Common myeloid progenitor, CD34-positive (primary cell): Measurements from ENCODE around the gene XBP1.

ENCODE experiments used
- CTCF ChIA-PET: fragments of 350-600 bp; sonication (Branson Sonifier 250); formaldehyde crosslinking; loops from one replicate; lab custom pipeline; 2021; ENCODE audit warnings: antibody characterized with exemption; lab: Charles Lee
- POLR2A ChIA-PET: fragments of 350-600 bp; sonication (Branson Sonifier 250); formaldehyde crosslinking; loops from one replicate; lab custom pipeline; 2021; ENCODE audit warnings: antibody characterized with exemption; lab: Charles Lee
- DNase-seq, 3 donors: peaks; one replicate each; pipeline versions ENCODE4 v3.0.0 to v3.0.0-alpha.2; 2013
- H3K27ac ChIP-seq, 2 experiments: 1 replicate in 1 of 2; 2 replicates in 1 of 2; pipeline ENCODE4 v1.7.0; 2013; ENCODE audit warnings: inconsistent platforms in 2 of 2, low read length in 2 of 2, mild to moderate bottlenecking in 2 of 2, low read depth in 1 of 2, moderate library complexity in 1 of 2; ENCODE audit not compliant: severe bottlenecking in 2 of 2, insufficient read depth in 1 of 2, poor library complexity in 1 of 2
- H3K27me3 ChIP-seq, 5 experiments: replicated peaks in 2 of 5; 1 replicate in 3 of 5; 2 replicates in 2 of 5; pipeline versions ENCODE4 v1.6.1 to v1.7.0; 2013; ENCODE audit warnings: low read length in 4 of 5, mild to moderate bottlenecking in 2 of 5, moderate library complexity in 2 of 5, inconsistent platforms in 1 of 5; ENCODE audit not compliant: insufficient read depth in 5 of 5, control insufficient read depth in 4 of 5
- H3K36me3 ChIP-seq, 4 experiments: 1 replicate in 2 of 4; 2 replicates in 2 of 4; pipeline versions ENCODE4 v1.6.1 to v1.7.0; 2013; ENCODE audit warnings: low read length in 3 of 4, control low read depth in 1 of 4, mild to moderate bottlenecking in 1 of 4; ENCODE audit not compliant: control insufficient read depth in 4 of 4, insufficient read depth in 4 of 4
- H3K4me1 ChIP-seq, 4 experiments: 1 replicate in 3 of 4; 2 replicates in 1 of 4; pipeline versions ENCODE4 v1.6.1 to v1.7.1; 2013; ENCODE audit warnings: low read length in 3 of 4, mild to moderate bottlenecking in 3 of 4, control low read depth in 1 of 4, inconsistent platforms in 1 of 4, moderate library complexity in 1 of 4; ENCODE audit not compliant: control insufficient read depth in 4 of 4, insufficient read depth in 4 of 4; ENCODE audit errors: control extremely low read depth in 1 of 4
- H3K4me3 ChIP-seq, 7 experiments: 1 replicate in 4 of 7; 2 replicates in 3 of 7; pipeline versions ENCODE4 v1.5.1 to v1.7.0; 2013; ENCODE audit warnings: mild to moderate bottlenecking in 7 of 7, low read length in 6 of 7, moderate library complexity in 6 of 7, inconsistent platforms in 2 of 7, low read depth in 2 of 7, control low read depth in 1 of 7; ENCODE audit not compliant: insufficient read depth in 4 of 7, control insufficient read depth in 1 of 7; ENCODE audit errors: extremely low read depth in 1 of 7
- H3K9me3 ChIP-seq, 5 experiments: 1 replicate in 4 of 5; 2 replicates in 1 of 5; pipeline versions ENCODE4 v1.6.1 to v1.7.1; 2013; ENCODE audit warnings: low read length in 4 of 5, mild to moderate bottlenecking in 2 of 5, inconsistent platforms in 1 of 5, low read depth in 1 of 5, moderate library complexity in 1 of 5; ENCODE audit not compliant: control insufficient read depth in 4 of 5, insufficient read depth in 2 of 5; ENCODE audit errors: control extremely low read depth in 1 of 5
- WGBS: methylation state at CpG from one replicate; pipeline ENCODE4 v1.1.5; 2013; ENCODE audit not compliant: insufficient coverage; 5-methylcytosine and 5-hydroxymethylcytosine counted together

Gene XBP1

DNA sequence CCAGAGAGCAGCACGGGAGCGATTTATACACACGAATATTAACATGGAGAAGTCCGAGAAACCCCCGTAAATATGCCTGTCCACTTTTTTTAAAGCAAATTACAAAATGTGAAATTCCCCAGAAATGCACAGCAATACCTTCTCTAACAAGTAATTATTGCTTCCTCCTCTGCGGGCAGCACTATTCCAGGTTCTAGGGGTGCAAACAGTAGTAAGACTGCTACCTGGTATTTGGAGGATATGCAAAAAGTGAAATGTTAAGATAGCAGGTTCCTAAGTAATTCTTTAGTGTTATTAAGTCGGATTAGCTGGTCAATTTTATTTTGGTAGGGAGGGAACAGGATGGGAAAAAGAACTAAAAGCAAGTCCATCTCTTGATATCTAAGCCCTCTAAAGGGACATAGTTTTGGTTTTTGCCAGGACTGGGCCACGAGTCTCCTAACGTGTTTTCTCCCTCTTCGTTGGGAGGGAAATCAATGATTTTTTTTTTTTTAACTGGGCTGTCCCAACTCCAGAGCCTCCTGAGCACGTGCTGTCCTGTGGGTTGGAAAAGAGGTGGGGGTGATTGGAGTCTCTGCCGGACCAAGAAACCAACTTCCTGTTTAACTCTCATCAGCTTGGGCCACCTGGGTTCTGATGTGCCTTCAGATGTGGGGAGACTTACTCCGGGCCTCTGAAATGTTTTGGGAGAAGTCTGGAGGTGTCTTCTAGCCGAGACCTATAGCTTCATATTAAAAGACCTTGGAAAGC is 1.7 kb upstream of the XBP1 start:
- ChIA-PET CTCF (interaction anchor here (0.7 to 17.2 kb wide), 8 partner anchors 14 to 441 kb away, joined by 3 to 174 read pairs (median 4); no protein-coding TSS in a partner anchor), POLR2A (interaction anchor here (0.6 to 5.8 kb wide), 7 partner anchors 9 to 28 kb away, joined by 3 to 50 read pairs (median 6); no protein-coding TSS in a partner anchor)
- peak overlapping the region in 6 of 7 experiments; percentile 50 to 100 (median 96) for H3K4me3 ChIP-seq
- H3K27ac ChIP-seq: peak overlapping the region; percentile 100
- H3K4me1 ChIP-seq: peaks cover 12 to 64% (median 37%) of the 10 kb centered on the region in 4 experiments
- H3K36me3 ChIP-seq: peaks cover 0 to 16% (median 3%) of the 10 kb centered on the region in 4 experiments
- H3K9me3 ChIP-seq: no peaks in the 10 kb centered on the region
- 0% methylated on average over 9 of the region's 14 CpGs for WGBS
- peak; percentile 63 to 87 (median 80) for DNase-seq
- H3K27me3 ChIP-seq: no peaks in the 10 kb centered on the region

DNA sequence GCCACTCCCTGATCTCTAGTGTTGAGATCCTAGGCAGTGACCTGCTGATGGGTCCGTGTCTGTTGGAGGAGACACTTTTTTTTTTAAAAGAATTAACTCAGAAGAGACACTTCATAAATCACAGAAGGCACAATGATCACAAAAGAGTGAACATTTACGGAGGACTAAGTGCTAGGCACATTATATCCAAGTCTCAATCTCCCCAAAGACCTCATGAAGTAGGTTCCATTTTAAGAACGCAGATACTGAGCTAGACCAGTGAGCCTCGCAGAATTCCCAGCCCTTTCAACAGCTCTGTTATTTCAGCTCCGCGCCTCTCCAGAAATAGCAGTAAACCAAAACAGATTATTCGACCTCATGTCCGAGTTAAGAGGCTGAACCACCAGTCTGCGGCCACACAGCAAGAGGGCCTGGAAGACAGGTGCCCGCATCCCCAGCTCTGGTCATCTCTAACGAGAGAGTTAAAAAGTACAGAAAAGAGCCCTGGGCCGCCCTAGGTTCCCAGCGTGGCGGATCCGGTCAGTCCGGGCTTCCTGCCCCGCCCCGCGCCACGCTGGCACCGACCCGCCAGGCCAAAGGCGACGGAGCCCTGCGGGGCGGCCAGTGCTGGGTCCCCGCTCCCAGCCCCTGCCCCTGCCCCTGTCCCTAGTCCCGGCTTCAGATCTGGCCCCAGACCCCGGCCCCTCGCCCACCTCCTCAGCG is 612 bp downstream of the XBP1 start:
- DNase-seq: peak in 1 of 3 donors; percentile 31
- ChIA-PET POLR2A (interaction anchor here (0.7 to 5.8 kb wide), 6 partner anchors 11 to 31 kb away, joined by 3 to 50 read pairs (median 12); no protein-coding TSS in a partner anchor), CTCF (interaction anchor here (1.3 to 17.2 kb wide), 5 partner anchors 10 to 199 kb away, joined by 3 to 174 read pairs (median 7); no protein-coding TSS in a partner anchor)
- Histone ChIP-seq H3K36me3 (peaks cover 7 to 38% (median 25%) of the 10 kb centered on the region in 4 experiments), H3K9me3 (no peaks in the 10 kb centered on the region), H3K4me3 (peak overlapping the region; percentile 65 to 100 (median 96)), H3K4me1 (peaks cover 21 to 79% (median 54%) of the 10 kb centered on the region in 4 experiments), H3K27ac (peak overlapping the region; percentile 100), H3K27me3 (no peaks in the 10 kb centered on the region)
- WGBS: 0% methylated on average over 27 of the region's 31 CpGs

DNA sequence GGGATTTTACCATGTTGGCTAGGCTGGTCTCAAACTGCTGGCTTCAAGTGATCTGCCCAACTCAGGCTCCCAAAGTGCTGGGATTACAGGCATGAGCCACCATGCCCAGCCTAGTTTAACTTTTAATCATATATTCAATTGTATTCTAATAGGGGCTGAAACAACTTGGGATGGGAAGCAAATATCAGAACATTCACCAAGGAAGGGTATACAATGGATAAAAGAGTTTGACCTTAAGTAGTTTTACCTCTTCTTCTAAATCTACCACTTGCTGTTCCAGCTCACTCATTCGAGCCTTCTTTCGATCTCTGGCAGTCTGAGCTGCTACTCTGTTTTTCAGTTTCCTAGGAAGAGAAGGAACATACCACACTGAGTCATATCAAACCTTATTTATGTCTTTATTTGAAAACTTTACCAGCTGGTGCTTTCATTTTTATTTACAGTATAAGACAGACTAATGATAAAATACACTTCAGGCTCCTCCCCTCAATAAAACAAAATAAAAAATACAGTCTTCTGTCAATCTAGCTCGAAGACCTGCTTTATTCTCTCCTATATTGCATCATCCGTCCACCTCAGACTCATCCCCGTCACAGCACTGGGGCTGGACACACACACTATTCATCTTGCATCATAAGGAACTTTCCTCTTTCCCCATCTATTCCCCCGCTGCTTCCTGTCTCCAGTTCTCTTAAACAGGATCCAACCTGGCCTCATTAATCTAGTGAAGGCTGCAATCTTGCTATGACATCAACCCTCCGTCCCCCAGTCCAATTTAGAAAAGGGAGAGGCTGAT is 1.4 kb downstream of the XBP1 start:
- peaks cover 21 to 80% (median 56%) of the 10 kb centered on the region in 4 experiments for H3K4me1 ChIP-seq

DNA sequence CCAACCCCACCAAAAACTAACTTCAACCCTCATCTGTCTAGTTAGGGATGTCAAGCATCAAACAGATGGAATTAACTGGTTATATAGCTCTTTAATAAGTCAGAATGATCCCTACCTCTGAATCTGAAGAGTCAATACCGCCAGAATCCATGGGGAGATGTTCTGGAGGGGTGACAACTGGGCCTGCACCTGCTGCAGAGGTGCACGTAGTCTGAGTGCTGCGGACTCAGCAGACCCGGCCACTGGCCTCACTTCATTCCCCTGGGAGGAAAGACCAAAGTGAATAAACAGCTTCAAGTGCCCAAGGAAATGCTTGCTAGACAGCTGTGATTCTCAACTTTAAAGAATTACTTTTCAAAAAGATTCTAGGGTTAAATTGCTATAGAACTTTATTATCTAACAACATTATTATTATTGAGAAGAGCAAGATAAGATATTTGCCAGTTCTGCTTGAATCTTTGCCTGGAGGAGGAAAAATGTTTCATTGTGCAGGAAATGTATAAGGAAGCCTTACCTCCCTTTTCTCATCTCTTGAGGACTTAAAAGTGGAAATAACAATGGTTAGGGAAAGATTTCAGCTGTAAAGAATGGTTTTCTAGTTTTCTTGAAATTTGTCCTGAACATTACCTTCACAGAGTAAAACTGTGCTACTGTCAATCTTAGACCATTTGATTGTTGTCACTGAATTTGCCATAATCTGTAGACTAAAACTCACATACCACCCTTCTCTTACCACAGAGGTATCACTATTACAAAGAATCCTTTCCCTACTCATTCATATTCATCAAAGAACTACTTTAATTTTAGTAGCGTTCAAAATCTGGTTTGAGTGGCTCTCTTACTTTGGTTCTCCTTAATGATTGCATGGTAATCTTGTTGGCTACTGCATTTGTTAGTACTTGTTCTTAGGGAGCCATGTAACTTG is 4.2 kb downstream of the XBP1 start:
- DNase-seq: no peak
- Histone ChIP-seq H3K4me3 (peak overlapping the region in 4 of 7 experiments; percentile 2 to 100 (median 98)), H3K4me1 (peaks cover 21 to 75% (median 57%) of the 10 kb centered on the region in 4 experiments), H3K36me3 (peaks cover 7 to 51% (median 37%) of the 10 kb centered on the region in 4 experiments), H3K27ac (peak overlapping the region in 1 of 2 experiments; percentile 51), H3K9me3 (no peaks in the 10 kb centered on the region), H3K27me3 (no peaks in the 10 kb centered on the region)
- 85% methylated on average over 4 of the region's 5 CpGs for WGBS
- ChIA-PET CTCF (interaction anchor here (1.6 to 17.2 kb wide), 3 partner anchors 10 to 33 kb away, joined by 6 to 174 read pairs (median 7); no protein-coding TSS in a partner anchor), POLR2A (interaction anchor here (0.6 to 5.7 kb wide), 4 partner anchors 12 to 174 kb away, joined by 3 to 50 read pairs (median 6); no protein-coding TSS in a partner anchor)

More for the DNA sequence above, 1.4 kb downstream of the XBP1 start:
- WGBS: 0% methylated on average over 4 of the region's 7 CpGs
- ChIA-PET CTCF (interaction anchor here (0.8 to 17.2 kb wide), 6 partner anchors 10 to 198 kb away, joined by 3 to 174 read pairs (median 3); no protein-coding TSS in a partner anchor), POLR2A (interaction anchor here (0.6 to 5.8 kb wide), 7 partner anchors 12 to 418 kb away, joined by 3 to 50 read pairs (median 7); no protein-coding TSS in a partner anchor)
- no peaks in the 10 kb centered on the region for H3K27me3 ChIP-seq
- DNase-seq: peak in 2 of 3 donors; percentile 46 to 53
- H3K4me3 ChIP-seq: peak overlapping the region; percentile 65 to 100 (median 96)
- peak overlapping the region; percentile 100 for H3K27ac ChIP-seq
- peaks cover 7 to 46% (median 31%) of the 10 kb centered on the region in 4 experiments for H3K36me3 ChIP-seq
- no peaks in the 10 kb centered on the region for H3K9me3 ChIP-seq

DNA sequence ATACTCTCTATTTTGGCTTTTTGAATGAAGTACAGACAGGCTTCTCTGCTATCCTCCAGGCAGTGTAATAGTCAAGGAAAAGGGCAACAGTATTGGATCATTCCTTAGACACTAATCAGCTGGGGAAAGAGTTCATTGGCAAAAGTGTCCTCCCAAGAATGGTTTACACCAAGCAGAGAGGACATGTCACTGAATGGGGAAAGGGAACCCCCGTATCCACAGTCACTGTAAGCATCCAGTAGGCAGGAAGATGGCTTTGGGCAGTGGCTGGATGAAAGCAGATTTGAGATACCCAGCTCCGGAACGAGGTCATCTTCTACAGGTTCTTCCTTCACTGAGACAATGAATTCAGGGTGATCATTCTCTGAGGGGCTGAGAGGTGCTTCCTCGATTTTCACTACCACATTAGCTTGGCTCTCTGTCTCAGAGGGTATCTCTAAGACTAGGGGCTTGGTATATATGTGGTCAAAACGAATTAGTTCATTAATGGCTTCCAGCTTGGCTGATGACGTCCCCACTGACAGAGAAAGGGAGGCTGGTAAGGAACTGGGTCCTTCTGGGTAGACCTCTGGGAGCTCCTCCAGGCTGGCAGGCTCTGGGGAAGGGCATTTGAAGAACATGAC is 5.2 kb downstream of the XBP1 start:
- ChIA-PET CTCF (interaction anchor here (1.3 to 17.2 kb wide), 5 partner anchors 11 to 34 kb away, joined by 4 to 174 read pairs (median 7); no protein-coding TSS in a partner anchor), POLR2A (interaction anchor here (0.6 to 1.8 kb wide), 6 partner anchors 8 to 173 kb away, joined by 3 to 7 read pairs (median 4); no protein-coding TSS in a partner anchor)
- H3K9me3 ChIP-seq: no peaks in the 10 kb centered on the region
- H3K4me3 ChIP-seq: peak overlapping the region in 3 of 7 experiments; percentile 58 to 100 (median 96)
- H3K27me3 ChIP-seq: no peaks in the 10 kb centered on the region
- peak overlapping the region; percentile 29 to 51 for H3K27ac ChIP-seq
- no peak for DNase-seq
- H3K36me3 ChIP-seq: peaks cover 7 to 54% (median 38%) of the 10 kb centered on the region in 4 experiments
- 83% methylated on average over 6 of the region's 6 CpGs for WGBS
- H3K4me1 ChIP-seq: peaks cover 19 to 81% (median 59%) of the 10 kb centered on the region in 4 experiments
